Measurements from ENCODE around the gene RANBP9. TPM values are rescaled to one million over a fixed set of nuclear protein-coding genes. Genes with fewer than 3 reads are reported as not detected.

RANBP9 gene
- total and polyA plus RNA-seq, 2 of the 13 experiments (the other 11 are each of a cell fraction or from before 2014, with no cell fraction given) = 26.6 to 30.6 TPM

DNA sequence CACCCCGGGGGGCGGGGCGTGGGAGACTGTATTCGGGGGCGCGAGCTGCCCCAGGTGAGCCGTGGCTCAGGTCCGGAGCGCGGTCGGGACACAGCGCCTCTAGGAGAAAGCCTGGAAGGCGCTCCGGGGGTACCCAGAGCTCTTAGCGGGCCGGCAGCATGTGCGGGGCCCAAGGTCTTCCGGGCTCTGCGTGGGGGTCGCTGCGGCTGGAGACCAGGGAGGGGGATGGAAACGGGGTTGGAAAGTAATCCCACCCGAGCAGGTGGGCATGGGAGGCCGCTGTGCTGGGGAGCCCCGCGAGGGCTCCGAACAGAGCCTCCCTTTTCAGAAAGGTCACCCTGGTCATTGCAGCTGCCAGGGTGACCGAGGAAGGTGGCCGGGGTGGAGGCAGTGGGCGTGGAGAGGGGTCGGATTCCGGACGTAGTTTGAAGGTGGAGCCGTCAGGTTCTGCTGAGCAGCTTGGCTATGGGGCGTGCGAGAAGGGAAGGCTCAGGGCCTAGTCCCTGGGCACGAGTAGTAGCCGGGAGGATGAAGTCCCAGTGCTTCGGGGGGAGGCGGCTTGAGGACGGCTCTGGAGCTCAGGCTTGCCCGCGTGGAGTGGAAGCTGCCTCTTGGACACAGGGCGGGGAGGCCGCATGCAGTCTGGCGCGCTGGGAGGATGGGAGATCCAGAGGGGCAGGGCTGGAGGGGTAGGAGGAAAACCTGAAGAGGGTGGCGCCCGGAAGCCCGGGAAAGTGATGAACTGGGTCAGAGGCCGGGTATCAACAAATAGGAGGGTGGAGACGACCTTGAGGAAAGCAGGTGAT lies 136.9 kb downstream of the RANBP9 start, which contains the start of gene SIRT5 (continued):
- TF ChIP-seq, protein P1, sequence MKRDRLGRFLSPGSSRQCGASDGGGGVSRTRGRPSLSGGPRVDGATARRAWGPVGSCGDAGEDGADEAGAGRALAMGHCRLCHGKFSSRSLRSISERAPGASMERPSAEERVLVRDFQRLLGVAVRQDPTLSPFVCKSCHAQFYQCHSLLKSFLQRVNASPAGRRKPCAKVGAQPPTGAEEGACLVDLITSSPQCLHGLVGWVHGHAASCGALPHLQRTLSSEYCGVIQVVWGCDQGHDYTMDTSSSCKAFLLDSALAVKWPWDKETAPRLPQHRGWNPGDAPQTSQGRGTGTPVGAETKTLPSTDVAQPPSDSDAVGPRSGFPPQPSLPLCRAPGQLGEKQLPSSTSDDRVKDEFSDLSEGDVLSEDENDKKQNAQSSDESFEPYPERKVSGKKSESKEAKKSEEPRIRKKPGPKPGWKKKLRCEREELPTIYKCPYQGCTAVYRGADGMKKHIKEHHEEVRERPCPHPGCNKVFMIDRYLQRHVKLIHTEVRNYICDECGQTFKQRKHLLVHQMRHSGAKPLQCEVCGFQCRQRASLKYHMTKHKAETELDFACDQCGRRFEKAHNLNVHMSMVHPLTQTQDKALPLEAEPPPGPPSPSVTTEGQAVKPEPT (CRISPR knock-in tag; IDR thresholded peaks at IDR 0.05; ENCODE audit: low read depth) = peak; percentile 96
- no peak for TF ChIP-seq ATM (IDR thresholded peaks at IDR 0.05; ENCODE audit: borderline replicate concordance)
- TF ChIP-seq CBFB (CRISPR knock-in tag; IDR thresholded peaks at IDR 0.05) = peak; percentile 66
- TF ChIP-seq KAT7 (CRISPR knock-in tag; IDR thresholded peaks at IDR 0.05; ENCODE audit: borderline replicate concordance) = peak; percentile 87; the same call in 1 of the 2 replicates
- TF ChIP-seq KDM1A (CRISPR knock-in tag; IDR thresholded peaks at IDR 0.05) = peak; percentile 97
- peak; percentile 90 for TF ChIP-seq ZNF281 (CRISPR knock-in tag; IDR thresholded peaks at IDR 0.05; ENCODE audit: borderline replicate concordance)
- peak; percentile 84 for TF ChIP-seq ZNF296 (CRISPR knock-in tag; conservative IDR thresholded peaks at IDR 0.05)
- peak; percentile 78; the same call in 1 of the 2 replicates for TF ChIP-seq MEIS2 (CRISPR knock-in tag; IDR thresholded peaks at IDR 0.05)
- 0 out of 2 replicates have a peak, but pooled peaks have one; percentile 22 for TF ChIP-seq MAZ (IDR thresholded peaks at IDR 0.05; ENCODE audit: borderline replicate concordance, low read depth, low read length)
- peak; percentile 84 for TF ChIP-seq MAZ (CRISPR knock-in tag; IDR thresholded peaks at IDR 0.05; ENCODE audit: low read depth)
- TF ChIP-seq PPARG (CRISPR knock-in tag; conservative IDR thresholded peaks at IDR 0.05) = peak; percentile 99
- TF ChIP-seq SAFB2 (CRISPR knock-in tag; IDR thresholded peaks at IDR 0.05; ENCODE audit: borderline replicate concordance, low read depth) = peak; percentile 94
- no peak for TF ChIP-seq ZNF652 (CRISPR knock-in tag; IDR thresholded peaks at IDR 0.05; ENCODE audit: borderline replicate concordance, low read depth)
- no peak for TF ChIP-seq RFX3 (CRISPR knock-in tag; IDR thresholded peaks at IDR 0.05)
- TF ChIP-seq KAT2B (IDR thresholded peaks at IDR 0.05; ENCODE audit: borderline replicate concordance, low read depth, low read length) = no peak
- TF ChIP-seq ATF7-NPFF (CRISPR knock-in tag; IDR thresholded peaks at IDR 0.05; ENCODE audit: low read depth) = peak; percentile 32
- peak; percentile 89 for TF ChIP-seq YEATS4 (CRISPR knock-in tag; IDR thresholded peaks at IDR 0.05; ENCODE audit: borderline replicate concordance)
- TF ChIP-seq HOXD1 (CRISPR knock-in tag; IDR thresholded peaks at IDR 0.05) = peak; percentile 75
- no peak for TF ChIP-seq FOXA1 (IDR thresholded peaks at IDR 0.05)
- peak; percentile 50 for TF ChIP-seq FOXA1 (CRISPR knock-in tag; IDR thresholded peaks at IDR 0.05)
- TF ChIP-seq MAFG (CRISPR knock-in tag; IDR thresholded peaks at IDR 0.05) = no peak
- no peak; the same call in 1 of the 2 replicates for TF ChIP-seq PRDM10 (CRISPR knock-in tag; IDR thresholded peaks at IDR 0.05; ENCODE audit: low read depth)
- TF ChIP-seq SRF (IDR thresholded peaks at IDR 0.05; ENCODE audit: low read depth, low read length) = no peak
